Neural crest cell (in vitro differentiated cells): ENCODE measurements around the gene GLDN. TPM values are rescaled to one million over a fixed set of nuclear protein-coding genes. Genes with fewer than 3 reads are reported as not detected.

ENCODE experiments used
- DNase-seq: peaks from one replicate; pipeline ENCODE4 v3.0.0; 2021; ENCODE audit warnings: low read depth, mixed read lengths, low spot score
- H3K27ac Mint-ChIP-seq: one replicate; pipeline ENCODE4 v1.8.0; 2021; ENCODE audit warnings: mild to moderate bottlenecking, mixed read lengths; ENCODE audit not compliant: unreplicated experiment
- H3K27me3 Mint-ChIP-seq: 2 replicates; pipeline ENCODE4 v1.8.0; 2021; ENCODE audit warnings: low read depth, mild to moderate bottlenecking, mixed read lengths
- H3K36me3 Mint-ChIP-seq: 2 replicates; pipeline ENCODE4 v1.8.0; 2021; ENCODE audit warnings: low read depth, mild to moderate bottlenecking, mixed read lengths
- H3K4me1 Mint-ChIP-seq: 2 replicates; pipeline ENCODE4 v1.8.0; 2021; ENCODE audit warnings: mixed read lengths
- H3K4me3 Mint-ChIP-seq: one replicate; pipeline ENCODE4 v1.8.0; 2021; ENCODE audit warnings: mild to moderate bottlenecking, mixed read lengths
- H3K9me3 Mint-ChIP-seq: 2 replicates; pipeline ENCODE4 v1.8.0; 2021; ENCODE audit warnings: mixed read lengths
- CTCF ChIP-seq: fragments of 200-600 bp; sonication (generic); conservative IDR thresholded peaks from 2 replicates; pipeline ENCODE4 v1.5.0; 2021; ENCODE audit warnings: antibody characterized with exemption, mild to moderate bottlenecking
- total RNA-seq: library from RNA; stranded (reverse); gene quantifications from 2 replicates; pipeline ENCODE4 v1.2.1, GENCODE V29; 2021

The GLDN gene
- total RNA-seq, 1 donor from 2014 or later = 2.4 TPM

DNA sequence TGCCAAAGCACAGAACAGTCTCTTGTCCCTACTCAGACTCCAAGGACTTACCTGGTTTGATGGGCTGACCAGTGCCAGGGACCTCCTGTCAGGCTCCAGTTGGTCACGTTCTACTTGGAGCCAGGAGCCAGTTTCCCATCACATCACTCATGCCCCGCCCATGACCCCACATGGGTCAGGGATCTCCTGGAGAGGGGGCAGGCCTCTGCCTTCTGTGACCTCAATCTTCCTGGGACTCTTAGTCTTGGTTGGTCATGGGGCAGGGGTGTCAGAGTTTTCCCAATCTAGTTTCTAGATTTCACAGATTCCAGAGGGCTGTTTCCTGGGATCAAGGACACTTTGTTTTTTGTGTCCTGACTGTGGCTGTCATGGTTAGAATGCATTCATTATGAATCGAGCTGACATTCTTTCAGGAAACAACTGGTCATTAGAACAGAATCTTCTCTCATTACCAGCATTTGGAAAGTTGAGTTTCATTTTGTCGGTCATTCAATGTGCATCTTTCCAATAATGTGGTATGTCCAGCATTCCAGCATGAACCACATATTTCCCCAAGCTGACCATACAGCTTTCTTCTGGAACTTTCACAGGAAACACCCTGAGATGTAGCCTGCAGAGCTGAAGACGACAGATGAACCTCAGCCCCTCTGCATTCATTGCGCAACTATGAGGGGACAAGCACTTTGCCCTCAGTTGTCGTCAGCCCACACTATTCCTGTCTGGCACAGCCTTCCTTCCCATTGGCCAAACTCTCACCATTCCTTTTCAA lies 22.9 kb upstream of the GLDN start:
- peaks cover 5% of the 10 kb centered on the region for H3K4me1 Mint-ChIP-seq
- H3K36me3 Mint-ChIP-seq = no peaks in the 10 kb centered on the region
- no peak for DNase-seq
- H3K9me3 Mint-ChIP-seq = no peaks in the 10 kb centered on the region
- no peak for TF ChIP-seq CTCF
- no peak overlapping the region for H3K27ac Mint-ChIP-seq
- no peaks in the 10 kb centered on the region for H3K27me3 Mint-ChIP-seq
- no peak overlapping the region for H3K4me3 Mint-ChIP-seq

DNA sequence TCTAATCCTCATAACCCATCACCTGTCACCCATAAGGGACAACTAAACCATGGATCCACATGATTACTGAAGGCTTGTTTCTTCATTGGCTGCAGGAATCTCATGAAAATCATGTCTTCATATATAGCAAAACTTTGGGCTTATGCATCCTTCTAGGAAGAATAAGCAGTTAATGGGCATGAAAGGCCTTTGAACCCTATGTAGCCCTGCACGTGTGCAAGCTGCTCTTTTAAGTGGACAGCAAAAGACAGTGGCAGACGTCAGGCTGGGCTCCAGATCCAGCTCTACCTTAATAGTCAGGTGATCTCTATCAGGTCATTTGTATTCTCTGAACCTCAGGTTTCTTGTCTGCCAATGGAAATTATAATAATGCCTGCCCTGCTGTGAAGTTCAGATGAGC lies 21.9 kb upstream of the GLDN start:
- H3K27me3 Mint-ChIP-seq = no peaks in the 10 kb centered on the region
- H3K27ac Mint-ChIP-seq = no peak overlapping the region
- no peak overlapping the region for H3K4me3 Mint-ChIP-seq
- no peak for DNase-seq
- TF ChIP-seq CTCF = no peak
- H3K9me3 Mint-ChIP-seq = no peaks in the 10 kb centered on the region
- H3K36me3 Mint-ChIP-seq = no peaks in the 10 kb centered on the region
- peaks cover 5% of the 10 kb centered on the region for H3K4me1 Mint-ChIP-seq

DNA sequence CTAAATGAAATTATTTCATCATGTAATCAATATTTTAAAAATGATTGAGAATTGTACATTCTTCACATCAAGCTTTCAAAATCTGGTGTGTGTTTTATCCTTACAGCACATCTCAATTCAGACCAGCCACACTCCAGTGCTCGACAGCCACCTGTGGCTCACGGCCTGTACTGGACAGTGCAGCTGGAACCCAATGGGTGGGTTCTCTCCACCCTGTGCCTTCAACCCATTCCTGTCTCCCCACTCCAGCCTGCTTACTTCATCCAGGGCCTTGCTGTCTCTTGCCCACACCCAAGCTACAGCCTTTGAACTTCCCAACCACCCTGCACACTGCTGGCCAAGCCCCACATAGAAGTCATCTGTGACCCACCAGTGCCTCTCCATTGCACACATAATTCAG lies 20.6 kb upstream of the GLDN start:
- TF ChIP-seq CTCF = no peak
- H3K9me3 Mint-ChIP-seq = no peaks in the 10 kb centered on the region
- no peaks in the 10 kb centered on the region for H3K27me3 Mint-ChIP-seq
- H3K36me3 Mint-ChIP-seq = no peaks in the 10 kb centered on the region
- peak overlapping the region; percentile 21 for H3K27ac Mint-ChIP-seq
- DNase-seq = no peak
- no peak overlapping the region for H3K4me3 Mint-ChIP-seq
- peaks cover 5% of the 10 kb centered on the region for H3K4me1 Mint-ChIP-seq

DNA sequence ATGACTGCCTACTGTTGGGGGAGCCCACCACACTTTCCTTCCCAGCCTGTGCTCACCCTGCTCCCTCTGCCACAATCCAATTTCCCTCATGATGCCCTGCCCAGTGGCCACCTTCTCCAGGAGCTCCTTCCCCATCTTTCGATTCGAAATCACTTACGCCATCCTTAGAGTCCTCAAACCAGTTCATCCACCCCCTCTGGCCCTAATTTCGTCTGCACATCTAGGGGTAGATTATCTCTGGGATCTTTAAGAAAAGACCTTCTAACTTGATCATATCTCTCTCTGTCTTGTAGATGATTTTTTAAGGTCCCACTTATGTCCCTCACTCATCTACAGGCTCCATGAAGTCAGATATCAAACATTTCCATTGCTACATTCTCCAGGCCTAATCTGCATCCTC lies 20.1 kb upstream of the GLDN start:
- Mint-ChIP-seq H3K4me1 (peaks cover 5% of the 10 kb centered on the region), H3K27ac (peak overlapping the region; percentile 46), H3K36me3 (no peaks in the 10 kb centered on the region), H3K4me3 (no peak overlapping the region), H3K9me3 (no peaks in the 10 kb centered on the region), H3K27me3 (no peaks in the 10 kb centered on the region)
- no peak for TF ChIP-seq CTCF
- no peak for DNase-seq

GRCh38 chr15:51322621-51323296 lies 18.7 kb upstream of the GLDN start:
- no peak for TF ChIP-seq CTCF
- Mint-ChIP-seq H3K9me3 (no peaks in the 10 kb centered on the region), H3K4me3 (no peak overlapping the region), H3K36me3 (no peaks in the 10 kb centered on the region), H3K4me1 (peaks cover 5% of the 10 kb centered on the region), H3K27me3 (no peaks in the 10 kb centered on the region), H3K27ac (no peak overlapping the region)
- DNase-seq = no peak
